ENCODE data around the gene FIGN. TPM values are rescaled to one million over a fixed set of nuclear protein-coding genes. Genes with fewer than 3 reads are reported as not detected.

The FIGN gene
- total RNA-seq, 1 experiment from 2014 or later, result not detected

DNA sequence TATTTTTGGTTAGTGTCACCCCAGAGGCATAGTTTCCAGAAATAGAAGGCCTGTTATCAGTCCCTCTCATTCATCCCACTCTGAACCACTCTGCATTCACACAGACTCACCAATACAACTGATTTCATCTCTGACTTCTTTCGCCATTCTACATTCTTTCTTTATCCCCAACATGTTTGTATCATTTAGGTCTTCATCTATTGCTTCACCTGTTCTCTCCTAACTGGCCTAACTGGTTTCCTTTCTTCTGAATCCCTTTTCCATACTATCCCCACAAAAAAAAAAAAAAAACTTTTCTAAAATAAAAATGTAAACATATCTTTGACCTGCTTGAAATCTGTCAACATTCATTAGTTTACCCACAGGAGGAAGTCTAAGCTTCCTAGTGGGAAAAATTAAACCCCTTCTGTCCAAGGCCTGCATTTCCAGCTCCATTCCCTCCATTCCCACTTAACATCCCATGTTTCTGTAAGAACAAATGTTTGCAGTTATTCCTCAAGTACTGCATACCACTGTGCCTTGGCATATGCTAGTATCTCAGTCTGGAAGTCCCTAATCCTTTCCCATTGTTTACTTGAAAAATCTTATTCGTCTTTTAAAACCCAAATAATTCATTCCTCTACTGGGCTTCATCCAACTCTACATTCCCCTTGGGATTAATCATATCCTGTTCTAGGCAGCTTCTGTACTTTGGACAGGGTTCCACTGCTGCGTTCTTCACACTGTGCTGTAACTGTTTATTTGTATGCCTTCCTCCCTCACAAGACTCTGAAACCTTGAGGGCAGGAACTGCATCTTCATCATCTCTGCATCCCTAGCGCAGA lies 68.5 kb downstream of the FIGN start (continued):
- no peak for TF ChIP-seq POLR2A (IDR thresholded peaks at IDR 0.05; ENCODE audit: borderline replicate concordance, extremely low read depth, insufficient read depth, insufficient read length)
- no peak for TF ChIP-seq EZH2phosphoT487 (IDR thresholded peaks at IDR 0.05; ENCODE audit: borderline replicate concordance)
- TF ChIP-seq EZH2 (IDR thresholded peaks at IDR 0.05), result no peak
- no peak for TF ChIP-seq POLR2AphosphoS5 (IDR thresholded peaks at IDR 0.05; ENCODE audit: low read depth, low read length)
- no peak for TF ChIP-seq CBX3 (IDR thresholded peaks at IDR 0.05; ENCODE audit: low read depth)
- no peak for TF ChIP-seq CEBPB (IDR thresholded peaks at IDR 0.05; ENCODE audit: low read depth)
- TF ChIP-seq, protein P1, sequence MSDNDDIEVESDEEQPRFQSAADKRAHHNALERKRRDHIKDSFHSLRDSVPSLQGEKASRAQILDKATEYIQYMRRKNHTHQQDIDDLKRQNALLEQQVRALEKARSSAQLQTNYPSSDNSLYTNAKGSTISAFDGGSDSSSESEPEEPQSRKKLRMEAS (IDR thresholded peaks at IDR 0.05), result no peak

GRCh38 chr2:163665817-163666216 lies 70.0 kb downstream of the FIGN start:
- Histone ChIP-seq H4K20me1 (ENCODE audit: insufficient read depth) (no peaks in the 10 kb centered on the region), H3K36me3 (ENCODE audit: control insufficient read depth in 1 of 2, insufficient read depth in 2 of 2, low read length in 2 of 2) (no peaks in the 10 kb centered on the region), H3K9ac (ENCODE audit: low read length) (no peak overlapping the region), H3K9me2 (ENCODE audit: insufficient read depth) (no peaks in the 10 kb centered on the region), H2AFZ (ENCODE audit: low read depth, low read length, poor library complexity, severe bottlenecking) (no peak overlapping the region), H3K9me3 (ENCODE audit: control insufficient read depth in 1 of 2, insufficient read depth in 1 of 2, low read depth in 1 of 2, low read length in 2 of 2) (no peaks in the 10 kb centered on the region), H3K4me2 (ENCODE audit: low read length) (no peak overlapping the region), H3K79me2 (ENCODE audit: insufficient read depth, low read length) (no peaks in the 10 kb centered on the region), H3K27ac (ENCODE audit: low read depth, low read length) (no peak overlapping the region), H3K4me1 (ENCODE audit: control insufficient read depth in 1 of 2, insufficient read depth in 2 of 2, low read length in 2 of 2) (no peaks in the 10 kb centered on the region; a peak in 1 of 4 replicates), H3K27me3 (ENCODE audit: insufficient read depth, low read length) (peaks cover 7% of the 10 kb centered on the region), H3K4me3 (replicated peaks in 1 of 2; ENCODE audit: low read depth in 1 of 2, low read length in 2 of 2) (no peak overlapping the region)
- ATAC-seq (no peak), DNase-seq (ENCODE audit: low read depth, low spot score) (no peak)
- intact Hi-C loops (cut with micrococcal nuclease), result no loop called here
- TF ChIP-seq, protein P2, sequence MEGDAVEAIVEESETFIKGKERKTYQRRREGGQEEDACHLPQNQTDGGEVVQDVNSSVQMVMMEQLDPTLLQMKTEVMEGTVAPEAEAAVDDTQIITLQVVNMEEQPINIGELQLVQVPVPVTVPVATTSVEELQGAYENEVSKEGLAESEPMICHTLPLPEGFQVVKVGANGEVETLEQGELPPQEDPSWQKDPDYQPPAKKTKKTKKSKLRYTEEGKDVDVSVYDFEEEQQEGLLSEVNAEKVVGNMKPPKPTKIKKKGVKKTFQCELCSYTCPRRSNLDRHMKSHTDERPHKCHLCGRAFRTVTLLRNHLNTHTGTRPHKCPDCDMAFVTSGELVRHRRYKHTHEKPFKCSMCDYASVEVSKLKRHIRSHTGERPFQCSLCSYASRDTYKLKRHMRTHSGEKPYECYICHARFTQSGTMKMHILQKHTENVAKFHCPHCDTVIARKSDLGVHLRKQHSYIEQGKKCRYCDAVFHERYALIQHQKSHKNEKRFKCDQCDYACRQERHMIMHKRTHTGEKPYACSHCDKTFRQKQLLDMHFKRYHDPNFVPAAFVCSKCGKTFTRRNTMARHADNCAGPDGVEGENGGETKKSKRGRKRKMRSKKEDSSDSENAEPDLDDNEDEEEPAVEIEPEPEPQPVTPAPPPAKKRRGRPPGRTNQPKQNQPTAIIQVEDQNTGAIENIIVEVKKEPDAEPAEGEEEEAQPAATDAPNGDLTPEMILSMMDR (IDR thresholded peaks at IDR 0.05 in 2 of 3, conservative IDR thresholded peaks at IDR 0.05 in 1 of 3; ENCODE audit: borderline replicate concordance in 1 of 3, insufficient read depth in 1 of 3, low read depth in 2 of 3, low read length in 2 of 3), result no peak
- TF ChIP-seq EZH2phosphoT487 (IDR thresholded peaks at IDR 0.05; ENCODE audit: borderline replicate concordance) (no peak), YY1 (IDR thresholded peaks at IDR 0.05; ENCODE audit: extremely low read depth, insufficient replicate concordance, low read depth, low read length) (no peak)
- no TSS peak for BruUV-seq (replicated peaks)
- ChIA-PET RAD21 (ENCODE audit: low non-redundant PET in 1 of 2, low total read pairs in 2 of 2, uncharacterized antibody in 2 of 2, unreplicated experiment in 2 of 2) (no interaction called here), CTCF (no interaction called here), POLR2A (no interaction called here)

All from HCT116 (cell line).